DMS53 (cell line): ENCODE measurements around the gene DIS3L2.
A peak's percentile ranks its signal among the peaks of the same experiment; 100 is the strongest.
"Not testable (repeated sequence)": the region's sequence is repeated elsewhere in the genome, so short reads cannot be mapped to it uniquely, and the experiment has no call there.

Experiments
- DNase-seq: peaks from one replicate; lab custom pipeline; 2025; lab: John Stamatoyannopoulos, UW

The DIS3L2 gene

DNA sequence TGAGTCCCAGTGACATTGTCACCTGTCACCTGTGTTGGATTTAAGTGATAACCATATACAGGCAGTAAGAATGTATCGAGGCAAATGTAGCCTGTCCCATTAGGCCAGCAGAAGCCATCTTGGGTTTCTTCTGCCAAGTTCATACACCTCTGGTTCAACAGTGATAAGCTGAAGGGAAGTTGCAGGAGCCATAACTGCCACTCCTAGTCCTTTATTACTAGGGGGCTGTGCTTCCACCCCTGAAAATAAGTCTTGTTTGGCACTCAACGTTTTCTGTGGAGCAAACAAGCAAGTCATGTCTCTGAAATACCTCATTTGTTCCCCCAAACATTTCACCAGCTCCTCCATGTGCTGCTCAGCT, 358.9 kb downstream of the DIS3L2 start:
- DNase-seq = no peak

DNA sequence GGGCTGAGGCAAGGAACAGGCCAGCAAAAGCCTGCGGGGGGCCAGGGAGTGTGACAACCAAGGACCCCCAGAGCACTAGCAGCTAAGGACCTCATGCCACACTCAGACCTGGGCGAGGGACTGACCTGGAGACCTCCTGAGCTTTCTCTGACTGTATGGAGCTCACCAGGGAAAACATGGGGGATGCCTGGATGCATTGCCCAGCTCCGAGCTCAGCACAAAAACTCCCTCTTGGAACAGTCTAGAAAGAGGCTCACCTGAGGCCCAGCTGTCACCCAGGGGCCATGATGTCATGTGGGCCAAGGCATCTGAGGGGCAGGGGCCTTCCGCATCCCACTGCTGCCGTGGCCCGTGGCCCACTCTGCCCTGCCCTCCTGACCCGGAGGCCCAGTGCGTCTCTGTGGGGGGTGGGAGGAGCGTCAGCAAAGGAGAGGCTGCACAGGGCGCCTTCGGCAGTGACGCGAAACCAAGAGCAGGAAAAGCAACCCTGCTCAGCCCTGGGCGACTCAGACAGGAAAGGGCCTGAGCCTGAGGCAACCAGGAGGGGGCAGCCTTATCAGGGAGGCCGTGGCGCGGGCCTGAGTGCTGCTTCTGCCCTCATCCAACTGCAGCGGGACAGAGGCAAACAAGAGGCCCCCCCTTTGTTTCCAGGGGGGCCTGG, 359.8 kb downstream of the DIS3L2 start:
- no peak for DNase-seq

DNA sequence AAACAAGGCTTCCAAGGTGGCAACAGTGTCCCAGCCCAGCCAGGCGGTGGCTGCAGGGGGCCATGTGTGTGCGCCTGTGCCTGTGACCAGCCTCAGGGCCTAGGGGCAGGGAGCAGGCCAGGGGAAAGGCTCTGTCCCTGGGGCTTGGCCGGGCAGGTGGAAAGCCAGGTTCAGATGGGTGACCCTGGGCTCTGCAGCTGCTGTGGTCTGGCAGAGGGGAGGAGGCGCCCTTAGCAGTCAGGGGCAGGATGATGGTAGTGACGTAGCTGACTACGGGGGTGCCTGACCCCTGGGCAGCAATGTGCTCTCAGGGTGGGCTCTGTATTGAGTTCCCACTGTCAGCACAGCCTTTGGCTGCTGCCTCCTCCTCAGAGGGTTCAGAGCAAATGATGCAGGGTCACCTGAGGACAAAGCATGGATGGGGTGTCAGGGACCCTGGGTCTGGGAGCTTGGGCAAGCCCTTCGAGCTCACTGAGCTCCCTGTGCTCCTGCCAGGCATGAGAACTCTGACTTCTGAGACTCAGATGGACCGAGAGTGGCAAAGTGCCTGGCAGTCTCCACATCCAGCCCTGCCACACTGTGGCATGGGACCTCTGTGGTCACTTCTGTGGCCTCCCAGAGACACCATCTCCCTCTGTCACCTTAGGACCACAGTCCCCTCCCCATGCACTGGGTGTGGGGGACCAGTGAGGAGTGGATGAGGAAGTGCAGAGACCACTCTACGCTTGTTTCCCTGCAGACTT, 360.5 kb downstream of the DIS3L2 start:
- DNase-seq = no peak

DNA sequence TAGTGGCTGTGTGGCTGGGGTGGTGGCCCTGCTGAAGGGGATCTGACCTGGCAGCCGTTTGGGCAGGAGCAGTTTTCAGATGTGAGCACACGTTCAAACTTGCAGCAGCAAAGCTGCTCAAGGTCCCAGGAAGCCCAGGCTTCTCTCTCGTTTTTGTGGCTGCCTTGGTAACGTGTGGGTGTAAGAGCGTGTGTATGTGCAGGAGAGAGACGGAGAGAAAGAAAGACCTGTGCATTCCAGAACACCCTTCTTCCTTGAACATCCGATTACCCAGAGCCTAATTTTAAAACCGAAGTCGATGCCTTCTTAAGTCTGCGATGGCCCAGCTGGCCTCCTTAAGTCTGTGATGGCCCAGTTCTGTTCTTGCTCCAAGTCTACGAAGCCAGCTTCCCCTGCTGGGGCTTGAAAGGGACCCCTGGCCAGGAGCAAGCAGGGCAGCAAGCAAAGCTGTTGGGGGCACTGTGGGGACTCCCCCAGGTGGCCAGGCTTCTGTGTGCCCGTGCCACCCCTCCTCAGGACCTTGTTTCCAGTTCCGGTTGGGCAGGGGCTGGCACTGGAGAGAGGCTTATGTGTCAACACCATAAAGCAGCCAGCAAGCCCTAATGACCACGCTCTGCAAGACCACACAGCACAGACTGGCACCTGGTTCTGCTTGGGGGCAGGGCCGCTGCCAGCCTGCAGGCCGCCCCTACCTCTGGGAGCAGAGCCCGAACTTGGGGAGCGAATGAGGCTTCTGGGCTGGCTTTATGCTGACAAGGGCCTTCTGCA, 361.2 kb downstream of the DIS3L2 start:
- no peak for DNase-seq

DNA sequence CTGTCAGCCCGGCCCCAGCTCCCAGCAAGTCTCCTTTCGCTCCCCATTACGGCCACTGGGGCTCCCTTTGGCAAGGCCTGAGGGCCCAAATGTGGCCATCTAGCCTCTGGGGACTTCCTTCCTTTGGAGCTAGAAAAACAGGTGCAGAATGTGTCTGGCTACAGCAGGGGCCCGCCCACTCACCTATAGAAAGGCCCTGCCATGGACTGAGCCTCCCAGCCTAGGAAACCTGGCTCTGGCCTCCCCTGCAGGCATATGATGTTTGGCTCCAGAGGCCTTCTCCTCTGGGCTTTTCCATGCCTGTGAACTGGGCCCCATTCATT, 361.8 kb downstream of the DIS3L2 start:
- no peak for DNase-seq

DNA sequence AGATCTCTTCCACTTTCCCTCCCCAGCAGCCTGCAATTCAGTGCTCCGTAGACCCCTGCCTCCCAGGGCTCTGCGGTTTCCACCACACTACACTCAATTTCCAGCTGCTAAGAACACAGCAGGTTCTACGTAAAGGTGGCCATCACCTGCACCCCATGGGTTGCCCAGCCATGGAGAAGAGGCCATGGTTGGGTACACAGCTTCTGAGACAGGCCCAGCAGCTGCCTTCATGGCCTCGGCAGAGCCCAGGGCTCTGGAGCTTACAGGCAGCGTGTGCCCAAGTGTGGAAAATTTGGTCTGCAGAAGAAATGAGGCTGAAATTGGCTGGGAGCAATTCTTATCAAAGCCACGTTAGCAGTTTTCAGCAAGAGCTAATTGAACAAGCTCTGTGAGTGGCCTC, 362.5 kb downstream of the DIS3L2 start:
- DNase-seq = not testable (repeated sequence)

DNA sequence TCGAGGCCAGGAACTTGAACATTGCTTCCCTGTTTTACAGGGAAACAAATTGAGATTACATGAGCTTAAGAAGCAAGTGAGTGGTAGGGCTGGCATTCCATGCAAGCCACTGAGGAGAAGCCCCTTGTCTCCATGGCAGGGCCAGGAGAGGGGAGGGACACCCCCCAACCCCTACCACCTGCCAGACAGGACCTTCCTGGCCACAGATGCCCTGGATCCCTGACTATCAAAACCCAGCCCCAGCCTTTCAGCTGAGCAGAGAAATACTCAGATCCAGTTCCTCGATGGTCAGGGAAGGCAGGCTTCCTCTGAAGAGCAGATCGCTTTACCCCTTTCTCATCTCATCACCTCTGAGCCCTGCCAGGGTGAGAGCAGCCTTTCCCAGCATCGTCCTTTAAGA, 363.3 kb downstream of the DIS3L2 start:
- DNase-seq = no peak

DNA sequence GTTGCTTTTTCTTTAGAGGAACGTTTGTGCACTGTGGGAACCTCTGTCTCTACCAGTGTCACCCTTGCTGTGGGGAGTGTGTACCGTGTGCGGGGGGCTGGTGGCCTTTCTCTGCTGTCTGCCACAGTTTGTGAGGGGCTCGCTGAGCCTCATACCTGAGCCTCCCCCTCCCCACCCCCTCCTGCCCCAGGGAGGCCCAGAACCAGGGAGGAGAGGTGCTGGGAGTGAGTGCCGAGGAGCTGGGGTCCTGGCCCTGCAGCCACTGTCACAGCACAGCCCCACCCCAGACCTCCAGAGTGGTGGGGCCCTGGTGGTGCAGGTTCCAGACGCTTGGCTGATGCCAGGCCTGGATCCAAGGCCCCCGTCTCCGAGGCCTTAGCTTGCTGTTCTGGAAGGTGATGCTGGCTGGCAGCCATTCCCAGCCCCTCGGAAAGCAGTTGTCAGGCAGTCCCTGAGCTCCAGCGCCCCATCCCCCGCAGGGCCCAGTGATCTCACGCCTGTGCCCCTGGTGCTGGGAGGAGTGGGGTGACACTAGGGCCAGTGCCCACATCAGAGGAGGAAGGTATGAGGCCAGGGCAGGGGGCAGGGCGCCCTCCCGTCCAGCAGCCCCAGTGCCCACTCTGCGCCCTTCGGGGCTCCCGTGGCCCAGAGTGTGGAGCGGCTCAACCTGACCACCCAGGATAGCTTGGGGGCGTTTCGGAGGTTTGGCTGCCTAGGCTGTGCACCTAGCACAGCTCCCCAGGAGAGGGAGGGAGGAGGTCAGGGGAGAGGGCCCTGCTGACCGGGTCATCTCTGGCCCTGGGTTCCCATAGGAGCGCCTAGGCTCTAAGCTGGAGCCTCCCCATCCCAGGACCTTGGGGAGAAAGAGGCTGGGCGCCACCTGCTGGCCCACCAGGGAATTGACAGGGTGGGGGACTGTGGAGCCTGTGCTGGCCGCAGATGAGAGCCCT, 364.1 kb downstream of the DIS3L2 start:
- DNase-seq = peak; percentile 62

DNA sequence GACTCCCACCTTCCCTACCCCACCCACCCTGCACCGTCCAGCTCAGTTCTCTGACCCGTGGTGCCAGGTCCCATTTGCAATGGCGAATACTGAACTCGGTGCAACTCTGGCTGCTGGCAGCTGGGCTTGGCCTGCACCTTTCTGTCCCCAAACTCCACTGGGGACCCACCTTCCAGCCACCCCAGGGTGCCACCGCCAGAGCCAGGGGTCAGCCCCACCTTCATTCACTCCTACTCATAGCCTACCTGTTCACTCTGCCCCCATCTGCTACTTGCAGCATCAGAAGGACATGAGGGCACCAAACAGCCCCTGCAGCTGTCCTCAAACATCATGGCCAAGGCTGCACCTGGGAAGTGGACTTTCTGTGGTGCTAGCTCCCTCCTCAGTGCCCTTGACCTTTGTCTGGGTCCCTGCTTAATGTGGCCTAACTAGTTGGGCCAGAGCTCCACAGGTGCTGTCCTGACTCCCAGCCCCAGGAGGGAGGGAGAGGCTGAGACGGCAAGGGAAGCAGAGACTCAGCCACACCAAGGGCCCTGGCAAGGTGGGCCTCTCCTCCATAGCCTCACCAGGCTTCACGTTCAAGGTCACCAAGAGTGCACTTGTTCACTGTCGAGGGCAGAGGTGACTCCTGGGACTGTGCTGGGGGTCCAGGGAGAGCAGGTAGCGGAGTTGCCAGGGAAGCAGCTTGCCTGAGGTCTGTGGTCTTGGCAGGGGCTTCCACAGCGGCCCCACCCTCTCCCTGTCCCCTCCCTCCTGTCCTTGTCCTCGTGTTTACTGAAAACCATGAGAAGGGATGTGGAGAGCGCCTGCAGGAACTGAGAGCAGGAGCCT, 365.0 kb downstream of the DIS3L2 start:
- not testable (repeated sequence) for DNase-seq

DNA sequence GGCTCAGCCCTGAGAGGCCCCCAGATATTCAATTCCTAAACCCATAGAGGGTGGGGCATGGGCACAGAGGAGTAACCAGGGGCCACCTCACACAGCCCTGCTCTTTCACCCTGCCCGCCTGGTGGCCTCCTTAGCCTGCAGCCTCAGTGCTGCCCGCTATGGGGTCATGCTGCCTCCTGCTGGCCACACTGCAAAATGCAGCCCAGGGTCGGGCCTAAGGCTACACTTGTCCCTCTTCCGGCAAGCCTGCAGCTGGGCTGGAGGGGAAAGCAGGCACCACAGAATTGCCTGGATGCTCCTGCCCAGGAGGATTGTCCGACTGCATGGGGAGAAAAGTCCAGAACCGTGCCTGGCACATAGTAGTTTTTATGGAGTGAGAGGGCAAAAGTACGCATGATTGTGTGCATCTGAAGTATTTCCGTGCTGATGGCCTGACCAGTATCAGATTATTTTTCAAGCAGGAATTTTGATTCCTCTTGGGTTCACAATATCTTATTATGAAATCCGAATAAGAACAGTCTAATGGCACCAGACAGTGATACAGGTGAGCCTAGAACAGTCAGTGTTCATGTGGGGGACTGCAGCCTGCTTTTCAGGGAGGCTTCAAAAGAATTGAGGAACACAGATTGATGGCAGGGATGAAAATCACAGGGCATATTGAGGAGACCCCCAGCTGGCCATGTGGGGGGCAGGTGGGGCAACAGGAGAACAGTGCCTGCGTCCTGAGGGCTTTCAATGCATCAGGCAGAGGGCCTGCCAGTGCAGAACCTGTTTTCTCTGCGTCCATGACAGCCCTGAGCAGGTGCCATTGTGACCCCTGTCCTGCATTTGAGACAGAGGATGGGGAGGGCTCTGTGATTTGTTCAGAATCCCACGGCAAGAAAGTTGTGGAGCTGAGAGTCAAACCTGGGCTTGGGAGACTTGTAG, 365.9 kb downstream of the DIS3L2 start:
- peak; percentile 71 for DNase-seq

DNA sequence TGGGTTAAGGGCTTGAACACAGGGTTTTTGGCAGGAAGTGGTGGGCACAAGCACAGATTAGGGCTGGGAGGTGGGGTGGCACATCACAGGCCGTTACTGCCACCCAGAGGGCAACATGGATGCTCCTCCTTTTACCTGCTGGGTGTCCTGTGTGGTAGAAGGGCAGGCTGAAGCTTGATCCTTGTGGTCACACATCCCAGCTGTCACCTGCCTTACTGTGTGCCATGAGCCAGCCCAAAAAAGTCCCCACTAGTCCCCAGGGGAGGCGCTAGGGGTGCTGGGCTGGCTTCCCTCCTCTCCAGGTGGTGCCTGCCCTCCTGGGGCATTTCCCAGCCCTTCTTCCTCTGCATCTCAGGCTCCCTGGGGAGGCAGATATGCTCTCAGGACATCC, 366.5 kb downstream of the DIS3L2 start:
- no peak for DNase-seq

DNA sequence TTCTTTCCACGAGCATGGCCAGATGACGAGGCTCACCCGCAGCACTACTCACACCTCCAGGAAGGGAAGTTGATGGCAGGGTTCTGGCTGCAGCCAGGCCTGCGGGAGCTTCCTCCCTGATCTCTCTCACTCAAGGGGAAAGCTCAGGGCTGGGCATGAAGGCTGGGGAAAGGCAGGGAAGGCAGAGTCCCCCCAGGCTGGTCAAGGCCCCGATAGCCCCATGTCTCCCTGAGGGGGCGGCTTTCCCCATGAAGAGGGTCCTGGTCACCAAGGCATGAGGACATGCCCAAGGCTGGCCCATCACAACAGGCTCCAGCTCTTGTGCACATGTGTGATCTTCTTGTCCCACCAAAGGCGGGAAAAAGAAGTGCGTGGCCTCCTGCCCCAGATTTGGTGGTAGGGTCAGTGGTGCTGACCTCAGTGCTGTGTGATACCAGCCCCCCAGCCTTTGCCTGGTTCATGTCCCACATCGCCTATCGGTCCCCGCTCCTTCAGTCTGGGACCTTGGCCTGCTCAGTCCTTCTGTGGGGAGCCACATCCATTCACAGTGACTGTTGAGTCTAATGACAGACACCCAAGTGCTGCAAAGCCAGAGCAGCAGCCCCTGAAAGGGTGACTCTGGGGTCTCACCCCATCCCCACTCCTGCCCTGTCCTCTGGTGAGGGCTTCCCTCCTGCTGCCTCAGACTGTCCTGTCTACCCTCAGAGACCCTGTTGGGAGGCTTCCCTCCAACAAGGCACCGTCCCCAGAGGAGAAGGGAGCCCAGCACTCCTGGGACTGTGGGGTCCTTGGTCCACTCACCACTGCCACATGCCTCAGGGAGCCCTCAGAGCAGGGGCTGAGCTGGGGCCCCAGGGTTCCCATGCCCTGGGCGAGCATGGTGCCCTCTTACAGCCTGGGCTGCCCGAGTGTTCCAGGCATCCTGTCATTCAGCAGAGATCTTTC, 367.3 kb downstream of the DIS3L2 start:
- no peak for DNase-seq

DNA sequence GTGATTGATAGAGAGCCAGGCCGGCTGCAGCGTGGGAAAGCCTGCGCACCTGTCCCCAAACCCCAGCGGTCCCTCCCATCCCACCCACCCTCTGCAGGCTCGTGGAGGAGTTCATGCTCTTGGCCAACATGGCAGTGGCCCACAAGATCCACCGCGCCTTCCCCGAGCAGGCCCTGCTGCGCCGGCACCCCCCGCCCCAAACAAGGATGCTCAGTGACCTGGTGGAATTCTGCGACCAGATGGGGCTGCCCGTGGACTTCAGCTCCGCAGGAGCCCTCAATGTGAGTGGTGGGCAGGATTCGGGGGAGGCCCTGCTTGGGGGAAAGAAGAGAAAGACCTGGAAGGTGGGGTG, 368.2 kb downstream of the DIS3L2 start:
- no peak for DNase-seq

DNA sequence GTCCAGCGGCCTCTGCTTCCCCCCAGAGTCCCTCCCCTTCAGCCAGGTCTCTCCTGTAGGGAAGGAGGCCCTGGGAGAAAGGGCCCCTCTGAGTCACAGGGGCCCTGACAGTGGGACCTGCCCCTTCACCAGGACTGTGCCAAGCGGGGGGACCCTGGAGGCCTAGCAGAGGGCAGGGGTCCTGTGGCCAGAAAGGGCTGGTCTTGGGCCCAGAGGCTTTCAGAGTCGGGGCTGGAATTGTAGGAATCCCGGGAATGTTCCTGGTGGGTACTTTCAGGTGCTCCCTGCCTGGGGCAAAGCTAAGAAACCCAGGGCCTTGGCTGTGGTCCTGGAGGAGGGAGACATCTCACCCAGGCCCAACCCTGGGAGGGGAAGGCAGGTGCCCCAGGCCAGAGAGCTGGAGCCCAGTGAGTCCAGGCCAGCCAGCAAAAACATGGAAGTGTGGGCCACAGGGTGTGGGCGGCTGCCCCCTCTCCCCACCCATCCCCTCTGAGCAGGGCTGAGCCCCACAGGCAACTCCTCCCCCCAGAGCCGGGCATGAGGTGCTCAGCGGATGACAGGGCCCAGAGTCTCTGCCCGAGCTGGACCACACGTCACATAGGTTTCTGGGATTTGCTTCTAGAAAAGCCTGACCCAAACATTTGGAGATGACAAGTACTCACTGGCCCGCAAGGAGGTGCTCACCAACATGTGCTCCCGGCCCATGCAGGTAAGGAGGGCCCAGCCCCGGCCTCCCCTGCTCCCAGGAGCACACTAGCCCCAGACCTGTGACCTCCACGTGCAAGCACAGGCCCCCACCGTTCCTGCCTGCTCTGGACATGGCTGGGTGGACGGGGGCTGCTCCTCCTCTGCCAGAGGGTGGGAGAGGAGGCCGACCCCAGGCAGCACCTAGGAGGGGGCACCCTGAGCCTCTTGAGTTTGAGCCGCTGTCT, 368.8 kb downstream of the DIS3L2 start:
- no peak for DNase-seq

DNA sequence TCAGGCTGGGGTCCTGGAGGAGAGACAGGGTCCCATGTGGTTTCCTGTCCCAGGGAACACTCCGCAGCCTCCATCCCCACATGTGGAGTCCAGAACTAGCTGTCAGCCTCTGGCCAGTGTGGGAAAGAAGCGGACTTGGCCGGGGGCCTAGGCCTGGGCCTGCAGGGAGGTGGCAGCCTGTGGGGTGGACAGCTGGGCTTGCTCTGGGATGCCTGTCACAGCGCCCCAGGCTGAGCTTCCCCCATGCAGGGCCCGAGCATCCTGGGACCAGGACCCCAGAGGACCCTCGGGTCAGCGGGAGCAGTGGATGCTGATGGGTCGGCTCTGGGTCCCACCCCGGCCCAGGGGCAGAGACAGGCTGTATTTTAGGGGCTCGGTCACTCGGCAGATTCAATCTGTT, 369.5 kb downstream of the DIS3L2 start:
- not testable (repeated sequence) for DNase-seq

DNA sequence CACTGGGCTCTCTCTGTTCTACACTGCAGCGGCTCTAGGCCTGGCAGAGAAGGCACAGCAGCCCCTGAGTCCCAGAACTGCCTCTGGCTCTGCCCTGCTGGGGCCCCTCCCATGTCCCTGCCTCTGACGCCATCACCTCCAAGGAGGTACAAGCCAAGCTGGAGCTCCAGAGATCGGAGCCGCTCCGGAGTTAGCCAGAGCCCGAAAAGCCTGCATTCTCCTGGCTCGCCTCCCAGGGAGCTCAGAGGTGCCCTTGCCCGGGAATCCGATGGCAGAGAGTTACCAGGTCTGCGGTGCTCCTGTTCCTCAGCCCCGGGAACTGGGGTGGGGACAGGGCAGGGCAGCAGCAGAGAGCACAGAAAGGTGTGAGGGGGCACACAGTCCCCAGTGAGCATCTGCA, 370.1 kb downstream of the DIS3L2 start:
- DNase-seq = not testable (repeated sequence)

DNA sequence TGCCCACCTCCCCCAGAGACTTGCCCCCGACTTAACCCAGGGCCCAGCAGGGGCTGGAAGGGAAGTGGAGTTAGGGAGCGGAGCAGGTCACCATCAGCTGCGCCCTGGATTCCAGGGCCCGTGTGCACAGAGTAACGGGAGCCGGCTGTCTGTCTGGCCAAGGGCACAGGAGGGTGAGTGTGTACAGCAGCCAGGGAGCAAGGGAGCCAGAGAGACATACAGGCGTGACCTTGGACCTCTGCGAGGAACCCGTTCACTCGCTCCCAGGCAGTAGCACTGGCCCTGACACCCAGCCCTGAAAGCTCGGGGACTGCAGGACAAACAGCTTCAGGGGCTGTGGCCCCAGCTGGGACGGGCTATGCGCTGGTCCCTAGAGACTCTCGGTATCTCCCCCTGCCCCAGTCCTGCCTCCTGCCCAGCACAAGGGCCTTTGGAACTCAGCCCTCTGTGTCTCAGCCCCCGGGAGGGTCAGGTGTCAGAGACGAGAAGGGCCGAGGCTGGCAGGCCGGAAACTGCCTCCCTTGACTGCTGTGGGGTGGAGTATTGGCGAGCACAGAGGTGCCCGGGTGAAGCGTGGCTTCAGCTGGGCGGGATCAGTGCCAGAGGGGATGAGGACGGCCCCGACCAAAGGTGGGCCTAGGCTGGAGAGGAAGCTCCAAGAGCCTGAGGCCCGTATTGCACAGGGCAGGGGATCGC, 370.9 kb downstream of the DIS3L2 start:
- DNase-seq = not testable (repeated sequence)

DNA sequence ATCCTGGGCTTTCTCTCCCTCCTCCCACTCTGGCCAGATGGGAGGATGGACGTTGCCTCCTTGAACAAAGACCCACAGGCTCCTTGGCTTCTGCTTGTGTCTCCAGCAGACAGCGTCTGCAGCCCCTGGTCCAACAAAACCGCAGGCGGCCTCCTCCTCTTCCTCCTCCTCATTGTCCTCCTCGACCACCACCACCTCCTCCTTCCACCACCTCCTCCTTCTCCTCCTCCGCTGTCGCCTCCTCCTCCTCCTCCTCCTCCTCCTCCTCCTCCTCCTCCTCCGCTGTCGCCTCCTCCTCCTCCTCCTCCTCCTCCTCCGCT, 371.4 kb downstream of the DIS3L2 start:
- no peak for DNase-seq
